ENCODE results near the gene SEC61B.
"Not testable (repeated sequence)": the region's sequence is repeated elsewhere in the genome, so short reads cannot be mapped to it uniquely, and the experiment has no call there.

Gene SEC61B

GRCh38 chr9:99192786-99193465 is 29.2 kb upstream of the SEC61B start:
- no peak for DNase-seq

- no peak for DNase-seq
Observed at GRCh38 chr9:99193466-99193821, 28.6 kb upstream of the SEC61B start.

GRCh38 chr9:99196484-99196883 is 25.6 kb upstream of the SEC61B start:
- not testable (repeated sequence) for DNase-seq

GRCh38 chr9:99197124-99197630 is 24.9 kb upstream of the SEC61B start:
- no peak for DNase-seq

- no peak for DNase-seq
Observed at GRCh38 chr9:99197987-99198386, 24.1 kb upstream of the SEC61B start.

- no peak for DNase-seq
Observed at GRCh38 chr9:99199938-99200539, 22.0 kb upstream of the SEC61B start.

GRCh38 chr9:99201603-99202002 is 20.5 kb upstream of the SEC61B start:
- no peak for DNase-seq

- DNase-seq = no peak
Observed at GRCh38 chr9:99210572-99210971, 11.5 kb upstream of the SEC61B start.

- DNase-seq = no peak
Observed at GRCh38 chr9:99211746-99212145, 10.3 kb upstream of the SEC61B start.

GRCh38 chr9:99213197-99213596 is 8.9 kb upstream of the SEC61B start:
- no peak for DNase-seq

GRCh38 chr9:99216073-99216472 is 6.0 kb upstream of the SEC61B start:
- no peak for DNase-seq

- no peak for DNase-seq
Observed at GRCh38 chr9:99220011-99220410, 2.1 kb upstream of the SEC61B start.

GRCh38 chr9:99221266-99221620 is 839 bp upstream of the SEC61B start:
- DNase-seq = no peak

- DNase-seq = no peak
Observed at GRCh38 chr9:99222416-99223270, 561 bp downstream of the SEC61B start.

- DNase-seq = no peak
Observed at GRCh38 chr9:99224445-99224844, 2.4 kb downstream of the SEC61B start.

- no peak for DNase-seq
Observed at GRCh38 chr9:99226054-99226453, 4.0 kb downstream of the SEC61B start.

GRCh38 chr9:99230206-99230605 is 8.1 kb downstream of the SEC61B start:
- DNase-seq = no peak

- no peak for DNase-seq
Observed at GRCh38 chr9:99231711-99232110, 9.6 kb downstream of the SEC61B start.

GRCh38 chr9:99234618-99235017 is 12.5 kb downstream of the SEC61B start:
- no peak for DNase-seq

- no peak for DNase-seq
Observed at GRCh38 chr9:99235069-99235468, 13.0 kb downstream of the SEC61B start.

GRCh38 chr9:99235926-99236634 is 14.0 kb downstream of the SEC61B start:
- no peak for DNase-seq

- no peak for DNase-seq
Observed at GRCh38 chr9:99237356-99237755, 15.3 kb downstream of the SEC61B start.

- not testable (repeated sequence) for DNase-seq
Observed at GRCh38 chr9:99237849-99238248, 15.8 kb downstream of the SEC61B start.
